ES-I3 (cell line): ENCODE results near the gene GOLGA6L7.
"Not testable (repeated sequence)": the region's sequence is repeated elsewhere in the genome, so short reads cannot be mapped to it uniquely, and the experiment has no call there.

Source experiments
- H3K36me3 ChIP-seq: 2 replicates; pipeline ENCODE4 v1.6.1; 2013; ENCODE audit warnings: mild to moderate bottlenecking, low read length, control low read depth, moderate library complexity; ENCODE audit not compliant: insufficient read depth
- H3K4me1 ChIP-seq: 2 replicates; pipeline ENCODE4 v1.6.1; 2013; ENCODE audit warnings: mild to moderate bottlenecking, control low read depth, low read length; ENCODE audit not compliant: insufficient read depth
- H3K9ac ChIP-seq: 2 replicates; pipeline ENCODE4 v1.6.1; 2013; ENCODE audit warnings: low read depth, mild to moderate bottlenecking, low read length, moderate library complexity
- H3K9me3 ChIP-seq: 2 replicates; pipeline ENCODE4 v1.6.1; 2013; ENCODE audit warnings: mild to moderate bottlenecking, low read length, moderate library complexity; ENCODE audit not compliant: control insufficient read depth, insufficient read depth

Gene GOLGA6L7

DNA sequence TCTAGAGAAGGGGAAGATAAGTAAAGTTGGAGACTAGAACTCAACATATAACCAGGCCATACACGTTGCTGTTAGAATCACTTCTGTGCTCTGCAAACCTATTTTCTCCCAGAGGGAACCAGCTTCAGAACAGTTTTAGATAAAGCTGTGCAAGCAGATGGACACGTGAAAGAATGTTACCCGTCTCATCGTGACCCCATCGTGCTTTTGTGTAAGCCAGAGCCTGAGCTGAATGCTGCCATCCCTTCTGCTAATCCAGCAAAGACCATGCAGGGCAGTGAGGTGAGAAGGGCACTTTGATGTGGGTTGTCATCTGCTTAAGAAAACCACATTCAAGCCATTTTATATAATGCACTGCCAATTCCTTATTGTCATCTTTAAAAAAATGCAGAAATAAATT is 40.3 kb downstream of the GOLGA6L7 start:
- not testable (repeated sequence) for H3K4me1 ChIP-seq, H3K9me3 ChIP-seq, H3K9ac ChIP-seq, H3K36me3 ChIP-seq

DNA sequence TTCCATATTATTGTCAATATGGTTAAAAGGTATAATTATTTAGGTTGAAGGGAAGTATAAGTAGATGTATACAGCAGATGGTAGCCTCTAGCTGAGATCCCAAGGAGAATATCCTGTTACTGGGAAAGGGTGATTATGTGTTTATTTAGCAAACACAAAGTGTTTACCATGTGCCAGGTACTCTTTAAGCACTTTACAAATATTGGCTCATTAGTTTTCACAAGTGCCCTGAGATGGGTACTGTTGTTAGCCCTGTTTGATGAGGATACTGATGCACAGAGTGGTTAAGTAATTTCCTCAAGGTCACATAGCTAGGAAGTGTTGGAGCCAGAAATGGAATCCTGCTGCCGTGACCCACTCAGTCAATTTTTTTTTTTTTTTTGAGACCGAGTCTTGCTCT is 48.1 kb downstream of the GOLGA6L7 start:
- not testable (repeated sequence) for H3K9me3 ChIP-seq, H3K9ac ChIP-seq, H3K36me3 ChIP-seq, H3K4me1 ChIP-seq

DNA sequence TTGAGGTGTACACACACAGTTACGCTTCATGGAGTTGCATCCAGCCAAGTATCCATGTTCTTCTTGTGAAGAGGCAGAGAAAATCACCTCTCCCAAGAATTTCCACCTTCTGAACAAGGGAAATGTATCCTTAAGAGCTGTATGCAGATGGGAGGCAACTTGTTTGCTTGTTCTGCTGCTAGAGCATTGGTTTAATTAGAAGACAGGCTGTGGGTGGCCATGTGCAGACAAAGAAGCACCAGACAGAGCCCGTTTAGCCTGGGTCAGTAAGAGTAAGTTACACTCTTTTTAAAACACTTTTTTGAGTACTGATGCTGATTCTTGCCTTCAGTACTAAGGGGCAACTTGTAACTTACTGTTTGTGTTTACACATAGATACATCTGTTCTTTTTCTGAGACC is 50.2 kb downstream of the GOLGA6L7 start:
- not testable (repeated sequence) for H3K9ac ChIP-seq, H3K4me1 ChIP-seq, H3K9me3 ChIP-seq, H3K36me3 ChIP-seq

DNA sequence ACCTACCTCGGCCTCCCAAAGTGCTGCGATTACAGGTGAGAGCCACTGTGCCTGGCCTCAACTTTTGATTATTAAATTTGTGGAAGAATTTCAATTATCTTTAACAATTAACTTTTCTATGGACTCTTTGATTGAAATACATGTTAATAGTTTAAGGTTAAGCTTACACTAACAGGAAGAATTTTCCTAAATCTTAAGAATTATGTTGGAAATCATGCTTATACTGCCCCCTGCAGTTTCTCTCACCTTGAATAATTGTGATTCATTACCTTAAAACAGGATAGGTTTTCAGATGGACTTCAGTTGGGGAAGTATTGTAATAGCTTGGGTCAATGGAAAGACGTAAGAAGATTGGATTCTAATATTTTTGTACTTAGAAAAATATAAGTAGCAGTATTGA is 54.2 kb downstream of the GOLGA6L7 start:
- not testable (repeated sequence) for H3K4me1 ChIP-seq, H3K9me3 ChIP-seq, H3K36me3 ChIP-seq, H3K9ac ChIP-seq
